ENCODE data around the gene EEF2. TPM values are rescaled to one million over a fixed set of nuclear protein-coding genes. Genes with fewer than 3 reads are reported as not detected.

The EEF2 gene
- total RNA-seq: 1,000 to 10,000 TPM; 2,286 to 2,389 TPM
- polyA plus RNA-seq: 100 to 1,000 TPM; 274 to 749 TPM

GRCh38 chr19:3984908-3985642 lies at the start of gene EEF2:
Gene EEF2, minus strand, starts transcription at chr19:3985463. Its CDS starts 83 bp downstream, at chr19:3985380.
- CTCF ChIA-PET (ENCODE audit: partially characterized antibody): interaction anchor here (0.6 to 1.7 kb wide), 12 partner anchors 14 to 222 kb away, joined by 3 to 26 read pairs (median 4); partner anchors contain the start of genes DAPK3, MRPL54 and PIAS4
- peak within 1 kb of the TSS; percentile 67 to 93 for H3K4me3 ChIP-seq (ENCODE audit: low read length in 2 of 2)

GRCh38 chr19:4034048-4035017 lies 49.1 kb upstream of the EEF2 start:
- Mint-ChIP-seq H3K4me1 (no peaks in the 10 kb centered on the region), H3K4me3 (no peak overlapping the region), H3K9me3 (no peaks in the 10 kb centered on the region), H3K36me3 (peaks cover 0 to 3% of the 10 kb centered on the region in 2 donors), H3K27ac (no peak overlapping the region), H3K27me3 (no peaks in the 10 kb centered on the region)
- H3K36me3 ChIP-seq (ENCODE audit: insufficient read depth, low read length): peaks cover 4% of the 10 kb centered on the region
- ChIA-PET POLR2A (ENCODE audit: partially characterized antibody) (interaction anchor here (0.6 kb wide), 1 partner anchor 262 kb away, joined by 3 read pairs; no protein-coding TSS in a partner anchor), CTCF (ENCODE audit: partially characterized antibody) (no interaction called here)
- DNase-seq: peak in 1 of 5 donors; percentile 33
- H3K9me3 ChIP-seq (ENCODE audit: control insufficient read depth in 1 of 2, low read length in 2 of 2): no peaks in the 10 kb centered on the region
- no peaks in the 10 kb centered on the region for H3K4me1 ChIP-seq (ENCODE audit: insufficient read depth, low read length)
- no peak overlapping the region for H3K4me3 ChIP-seq (ENCODE audit: low read length in 2 of 2)
- no peak overlapping the region for H3K27ac ChIP-seq (ENCODE audit: low read depth, low read length)
- intact Hi-C loops (cut with micrococcal nuclease): no loop called here
- H3K27me3 ChIP-seq (ENCODE audit: insufficient read depth, low read length): no peaks in the 10 kb centered on the region

More at GRCh38 chr19:3984908-3985642, at the start of gene EEF2:
- peak within 1 kb of the TSS; percentile 94 to 99 (median 97) for H3K27ac Mint-ChIP-seq
- POLR2A ChIA-PET (ENCODE audit: partially characterized antibody): interaction anchor here (0.6 to 7.2 kb wide), 26 partner anchors 9 to 358 kb away, joined by 3 to 106 read pairs (median 6); partner anchors contain the start of genes DAPK3, MPND, MRPL54 and PIAS4
- H3K4me1 Mint-ChIP-seq: peaks cover 20 to 61% (median 41%) of the 10 kb centered on the region in 4 donors
- H3K27me3 ChIP-seq (ENCODE audit: insufficient read depth, low read length): no peaks in the 10 kb centered on the region
- peaks cover 40 to 56% of the 10 kb centered on the region in 2 donors for H3K36me3 Mint-ChIP-seq
- peaks cover 0 to 10% (median 0%) of the 10 kb centered on the region in 8 donors for H3K9me3 Mint-ChIP-seq
- H3K4me3 Mint-ChIP-seq: peak within 1 kb of the TSS; percentile 96 to 98 (median 97)
- DNase-seq: peak; percentile 91 to 95 (median 94)
- no peaks in the 10 kb centered on the region for H3K27me3 Mint-ChIP-seq
- H3K4me1 ChIP-seq (ENCODE audit: insufficient read depth, low read length): peaks cover 55% of the 10 kb centered on the region
- no peaks in the 10 kb centered on the region for H3K9me3 ChIP-seq (ENCODE audit: control insufficient read depth in 1 of 2, low read length in 2 of 2)
- peaks cover 44% of the 10 kb centered on the region for H3K36me3 ChIP-seq (ENCODE audit: insufficient read depth, low read length)
- peak within 1 kb of the TSS; percentile 91 for H3K27ac ChIP-seq (ENCODE audit: low read depth, low read length)
- intact Hi-C loops (cut with micrococcal nuclease): loop anchor here (1.0 to 2.0 kb wide), 4 partner anchors 14 to 222 kb away; partner anchors contain the start of genes ANKRD24, DAPK3, MRPL54 and PIAS4

GRCh38 chr19:4033028-4033956 lies 48.0 kb upstream of the EEF2 start:
- H3K27me3 ChIP-seq (ENCODE audit: insufficient read depth, low read length): no peaks in the 10 kb centered on the region
- H3K4me3 ChIP-seq (ENCODE audit: low read length in 2 of 2): no peak overlapping the region
- intact Hi-C loops (cut with micrococcal nuclease): no loop called here
- H3K4me1 ChIP-seq (ENCODE audit: insufficient read depth, low read length): no peaks in the 10 kb centered on the region
- CTCF ChIA-PET (ENCODE audit: partially characterized antibody): interaction anchor here (2.3 kb wide), 1 partner anchor 11 kb away, joined by 5 read pairs; no protein-coding TSS in a partner anchor
- H3K27ac ChIP-seq (ENCODE audit: low read depth, low read length): no peak overlapping the region
- H3K27ac Mint-ChIP-seq: no peak overlapping the region
- H3K4me1 Mint-ChIP-seq: no peaks in the 10 kb centered on the region
- peaks cover 0 to 3% of the 10 kb centered on the region in 2 donors for H3K36me3 Mint-ChIP-seq
- H3K27me3 Mint-ChIP-seq: no peaks in the 10 kb centered on the region
- DNase-seq: peak in 1 of 5 donors; percentile 3
- no peaks in the 10 kb centered on the region for H3K9me3 Mint-ChIP-seq
- POLR2A ChIA-PET (ENCODE audit: partially characterized antibody): no interaction called here
- no peaks in the 10 kb centered on the region for H3K9me3 ChIP-seq (ENCODE audit: control insufficient read depth in 1 of 2, low read length in 2 of 2)
- no peak overlapping the region for H3K4me3 Mint-ChIP-seq
- H3K36me3 ChIP-seq (ENCODE audit: insufficient read depth, low read length): peaks cover 4% of the 10 kb centered on the region

- no peaks in the 10 kb centered on the region for H3K9me3 ChIP-seq (ENCODE audit: control insufficient read depth in 1 of 2, low read length in 2 of 2)
- no peaks in the 10 kb centered on the region for H3K4me1 Mint-ChIP-seq
- peaks cover 4% of the 10 kb centered on the region for H3K36me3 ChIP-seq (ENCODE audit: insufficient read depth, low read length)
- POLR2A ChIA-PET (ENCODE audit: partially characterized antibody): interaction anchor here (1.1 kb wide), 1 partner anchor 26 kb away, joined by 6 read pairs; no protein-coding TSS in a partner anchor
- no peak overlapping the region for H3K27ac Mint-ChIP-seq
- no peak overlapping the region for H3K4me3 Mint-ChIP-seq
- no peaks in the 10 kb centered on the region for H3K9me3 Mint-ChIP-seq
- H3K36me3 Mint-ChIP-seq: peaks cover 0 to 3% of the 10 kb centered on the region in 2 donors
- CTCF ChIA-PET (ENCODE audit: partially characterized antibody): interaction anchor here (2.3 kb wide), 1 partner anchor 10 kb away, joined by 5 read pairs; no protein-coding TSS in a partner anchor
- no peaks in the 10 kb centered on the region for H3K4me1 ChIP-seq (ENCODE audit: insufficient read depth, low read length)
- H3K4me3 ChIP-seq (ENCODE audit: low read length in 2 of 2): no peak overlapping the region
- H3K27me3 ChIP-seq (ENCODE audit: insufficient read depth, low read length): no peaks in the 10 kb centered on the region
- no peaks in the 10 kb centered on the region for H3K27me3 Mint-ChIP-seq
- H3K27ac ChIP-seq (ENCODE audit: low read depth, low read length): no peak overlapping the region
- intact Hi-C loops (cut with micrococcal nuclease): no loop called here
- peak in 1 of 5 donors; percentile 34 for DNase-seq
These were observed 47.2 kb upstream of the EEF2 start for GRCh38 chr19:4032436-4032835.

- Histone ChIP-seq H3K4me1 (ENCODE audit: insufficient read depth, low read length) (no peaks in the 10 kb centered on the region), H3K36me3 (ENCODE audit: insufficient read depth, low read length) (peaks cover 4% of the 10 kb centered on the region), H3K27me3 (ENCODE audit: insufficient read depth, low read length) (no peaks in the 10 kb centered on the region), H3K9me3 (ENCODE audit: control insufficient read depth in 1 of 2, low read length in 2 of 2) (no peaks in the 10 kb centered on the region), H3K27ac (ENCODE audit: low read depth, low read length) (no peak overlapping the region), H3K4me3 (ENCODE audit: low read length in 2 of 2) (no peak overlapping the region)
- peak in 1 of 5 donors; percentile 18 for DNase-seq
- POLR2A ChIA-PET (ENCODE audit: partially characterized antibody): interaction anchor here (1.1 kb wide), 1 partner anchor 25 kb away, joined by 6 read pairs; no protein-coding TSS in a partner anchor
- peaks cover 0 to 8% of the 10 kb centered on the region in 2 donors for H3K36me3 Mint-ChIP-seq
- H3K4me1 Mint-ChIP-seq: no peaks in the 10 kb centered on the region
- H3K4me3 Mint-ChIP-seq: no peak overlapping the region
- intact Hi-C loops (cut with micrococcal nuclease): no loop called here
- no peaks in the 10 kb centered on the region for H3K27me3 Mint-ChIP-seq
- CTCF ChIA-PET (ENCODE audit: partially characterized antibody): interaction anchor here (2.3 kb wide), 1 partner anchor 9 kb away, joined by 5 read pairs; no protein-coding TSS in a partner anchor
- H3K27ac Mint-ChIP-seq: no peak overlapping the region
- H3K9me3 Mint-ChIP-seq: no peaks in the 10 kb centered on the region
These were observed 46.2 kb upstream of the EEF2 start for GRCh38 chr19:4031420-4031819.

DNA sequence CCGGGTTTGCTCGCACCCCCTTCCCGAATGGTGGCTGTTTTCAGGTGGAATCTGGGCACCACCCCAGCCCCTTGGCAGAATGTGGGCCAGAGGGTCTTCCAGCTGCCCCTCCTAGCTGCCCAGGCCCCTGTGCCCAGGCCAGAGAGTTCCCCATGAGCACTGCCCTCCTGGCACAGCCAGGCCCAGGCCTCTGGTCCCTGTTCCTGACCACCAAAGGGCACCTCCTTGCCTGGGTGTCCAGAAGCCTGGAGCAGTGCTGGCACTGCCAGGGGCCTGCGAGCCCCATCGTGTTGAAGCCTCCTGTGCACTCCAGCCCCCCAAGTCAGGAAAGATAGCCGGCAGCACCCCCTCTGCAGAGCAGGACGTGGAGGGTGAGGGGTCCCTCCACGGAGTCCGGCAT lies 45.7 kb upstream of the EEF2 start:
- no peaks in the 10 kb centered on the region for H3K27me3 Mint-ChIP-seq
- H3K9me3 ChIP-seq (ENCODE audit: control insufficient read depth in 1 of 2, low read length in 2 of 2): no peaks in the 10 kb centered on the region
- DNase-seq: peak in 1 of 5 donors; percentile 5
- ChIA-PET CTCF (ENCODE audit: partially characterized antibody) (no interaction called here), POLR2A (ENCODE audit: partially characterized antibody) (no interaction called here)
- H3K4me1 ChIP-seq (ENCODE audit: insufficient read depth, low read length): no peaks in the 10 kb centered on the region
- peaks cover 0 to 10% of the 10 kb centered on the region in 2 donors for H3K36me3 Mint-ChIP-seq
- H3K4me1 Mint-ChIP-seq: no peaks in the 10 kb centered on the region
- no peak overlapping the region for H3K27ac Mint-ChIP-seq
- intact Hi-C loops (cut with micrococcal nuclease): no loop called here
- peaks cover 4% of the 10 kb centered on the region for H3K36me3 ChIP-seq (ENCODE audit: insufficient read depth, low read length)
- no peak overlapping the region for H3K4me3 ChIP-seq (ENCODE audit: low read length in 2 of 2)
- no peaks in the 10 kb centered on the region for H3K27me3 ChIP-seq (ENCODE audit: insufficient read depth, low read length)
- no peak overlapping the region for H3K4me3 Mint-ChIP-seq
- H3K9me3 Mint-ChIP-seq: no peaks in the 10 kb centered on the region
- H3K27ac ChIP-seq (ENCODE audit: low read depth, low read length): no peak overlapping the region
